K562 (cell line): Measurements from ENCODE around the gene MAB21L3. TPM values are rescaled to one million over a fixed set of nuclear protein-coding genes. Genes with fewer than 3 reads are reported as not detected.

Experiments used
- CBX3 ChIP-seq, 2 experiments: IDR thresholded peaks; 1 replicate in 1 of 2; 2 replicates in 1 of 2; pipeline ENCODE4 v1.6.1; 2012; ENCODE audit warnings: inconsistent platforms in 2 of 2, low read length in 2 of 2, borderline replicate concordance in 1 of 2, control low read depth in 1 of 2
- DACH1 ChIP-seq: fragments of 450-650 bp; IDR thresholded peaks from 2 replicates; pipeline ENCODE4 v1.6.1; 2018; ENCODE audit not compliant: partially characterized antibody
- MLLT1 ChIP-seq, 2 experiments: fragments of 450-650 bp; IDR thresholded peaks; 2 replicates each; pipeline ENCODE4 v1.6.1; 2016
- POLR2AphosphoS5 ChIP-seq: IDR thresholded peaks from 2 replicates; pipeline ENCODE4 v1.6.1; 2011; ENCODE audit warnings: mild to moderate bottlenecking, low read depth, low read length, moderate library complexity; ENCODE audit not compliant: control insufficient read depth, insufficient read depth
- RREB1 ChIP-seq: fragments of 250-450 bp; sonication (Bioruptor Pico); IDR thresholded peaks from 2 replicates; pipeline ENCODE4 v1.4.0; 2020
- STAG1 ChIP-seq: sonication (generic); formaldehyde crosslinking; IDR thresholded peaks from 2 replicates; pipeline ENCODE4 v1.5.0; 2020; ENCODE audit warnings: missing genetic modification reagents, borderline replicate concordance
- ZSCAN32 ChIP-seq: fragments of 450-650 bp; formaldehyde crosslinking; IDR thresholded peaks from 2 replicates; pipeline ENCODE4 v1.4.0; 2020; ENCODE audit warnings: mild to moderate bottlenecking, moderate library complexity
- polyA plus RNA-seq, 8 experiments: library from polyadenylated mRNA; depleted of rRNA in 4 of 8; stranded (reverse) in 5 of 8; unstranded in 3 of 8; fragments of >200 nt; fragmentation: Nextera tagmentation in 2 of 8; fragmentation: Illumina TruSeq in 1 of 8; extraction: Ambion mirVana in 2 of 8; extraction: Trizol in 1 of 8; gene quantifications; 2 replicates each; pipeline versions ENCODE4 v1.2.1 to v1.2.3, GENCODE V29; 2011 to 2014; ENCODE audit warnings: inconsistent platforms in 1 of 8, missing spikeins in 1 of 8
- total RNA-seq, 7 experiments: library from RNA; depleted of rRNA in 6 of 7; stranded (reverse); fragments of >200 nt in 6 of 7; fragmentation: Illumina TruSeq in 2 of 7; extraction: Trizol in 2 of 7; gene quantifications; 2 replicates each; pipeline versions ENCODE4 v1.2.1 to v1.2.3, GENCODE V29; 2011 to 2021; ENCODE audit warnings: low replicate concordance in 1 of 7

Gene MAB21L3
- total and polyA plus RNA-seq, 9 of the 15 experiments (the other 6 are each of a cell fraction or from before 2014, with no cell fraction given): not detected

GRCh38 chr1:116151739-116152576 is 40.8 kb downstream of the MAB21L3 start (continued):
- TF ChIP-seq RREB1 (CRISPR knock-in tag) (no peak), DACH1 (no peak), ZSCAN32 (no peak), STAG1 (peak; percentile 88), CBX3 (IDR thresholded peaks at IDR 0.05; ENCODE audit: borderline replicate concordance in 1 of 2, low read length in 2 of 2) (peak in 1 of 2 experiments; percentile 75; a peak in 2 of 3 replicates), POLR2AphosphoS5 (no peak), MLLT1 (IDR thresholded peaks at IDR 0.05) (no peak)
